HEK293 (cell line): ENCODE results near the gene RPL29.

Experiments used
- FEZF1 ChIP-seq: fragments of 450-650 bp; formaldehyde crosslinking; IDR thresholded peaks from 2 replicates; pipeline ENCODE4 v1.5.1; 2016; ENCODE audit warnings: missing biosample characterization, missing genetic modification characterization
- GFI1B ChIP-seq: fragments of 450-650 bp; formaldehyde crosslinking; IDR thresholded peaks from 2 replicates; pipeline ENCODE4 v1.5.1; 2016; ENCODE audit warnings: missing biosample characterization, missing genetic modification characterization
- KLF17 ChIP-seq: fragments of 450-650 bp; formaldehyde crosslinking; IDR thresholded peaks from 2 replicates; pipeline ENCODE4 v1.5.1; 2016; ENCODE audit warnings: missing biosample characterization, missing genetic modification characterization
- MYNN ChIP-seq: fragments of 450-650 bp; formaldehyde crosslinking; IDR thresholded peaks from 2 replicates; pipeline ENCODE4 v1.5.1; 2016; ENCODE audit warnings: missing biosample characterization, missing genetic modification characterization, borderline replicate concordance
- OSR2 ChIP-seq: fragments of 450-650 bp; formaldehyde crosslinking; IDR thresholded peaks from 2 replicates; pipeline ENCODE4 v1.5.1; 2016; ENCODE audit warnings: missing biosample characterization, missing genetic modification characterization
- PRDM1 ChIP-seq: fragments of 450-650 bp; formaldehyde crosslinking; IDR thresholded peaks from 2 replicates; pipeline ENCODE4; 2016; ENCODE audit warnings: missing biosample characterization, missing genetic modification characterization
- PRDM2 ChIP-seq: fragments of 450-650 bp; formaldehyde crosslinking; IDR thresholded peaks from 2 replicates; pipeline ENCODE4 v1.5.1; 2016; ENCODE audit warnings: missing biosample characterization, missing genetic modification characterization, borderline replicate concordance
- SCRT2 ChIP-seq: fragments of 450-650 bp; formaldehyde crosslinking; IDR thresholded peaks from 2 replicates; pipeline ENCODE4 v1.5.1; 2016; ENCODE audit warnings: missing biosample characterization, missing genetic modification characterization
- SP2 ChIP-seq: fragments of 450-650 bp; formaldehyde crosslinking; IDR thresholded peaks from 2 replicates; pipeline ENCODE4 v1.5.1; 2016; ENCODE audit warnings: missing biosample characterization, missing genetic modification characterization
- SP7 ChIP-seq: fragments of 450-650 bp; formaldehyde crosslinking; IDR thresholded peaks from 2 replicates; pipeline ENCODE4 v1.5.1; 2016; ENCODE audit warnings: missing biosample characterization, missing genetic modification characterization
- TCF7L2 ChIP-seq: IDR thresholded peaks from 2 replicates; pipeline ENCODE4 v1.6.1; 2011; ENCODE audit warnings: low read depth, mild to moderate bottlenecking, inconsistent platforms, low read length, moderate library complexity, borderline replicate concordance
- ZBTB17 ChIP-seq: fragments of 450-650 bp; formaldehyde crosslinking; IDR thresholded peaks from 2 replicates; pipeline ENCODE4 v1.5.1; 2016; ENCODE audit warnings: missing biosample characterization, missing genetic modification characterization
- ZBTB20 ChIP-seq: fragments of 450-650 bp; formaldehyde crosslinking; IDR thresholded peaks from 2 replicates; pipeline ENCODE4 v1.5.1; 2016; ENCODE audit warnings: missing biosample characterization, missing genetic modification characterization
- ZNF114 ChIP-seq: fragments of 450-650 bp; formaldehyde crosslinking; IDR thresholded peaks from 2 replicates; pipeline ENCODE4 v1.5.0; 2017; ENCODE audit warnings: missing biosample characterization, missing genetic modification characterization
- ZNF133 ChIP-seq: fragments of 450-650 bp; formaldehyde crosslinking; IDR thresholded peaks from 2 replicates; pipeline ENCODE4 v1.5.1; 2016; ENCODE audit warnings: missing biosample characterization, missing genetic modification characterization
- ZNF157 ChIP-seq: fragments of 450-650 bp; formaldehyde crosslinking; IDR thresholded peaks from 2 replicates; pipeline ENCODE4 v1.5.1; 2016; ENCODE audit warnings: missing biosample characterization, missing genetic modification characterization
- ZNF24 ChIP-seq: fragments of 450-650 bp; formaldehyde crosslinking; IDR thresholded peaks from 2 replicates; pipeline ENCODE4 v1.5.1; 2016; ENCODE audit warnings: missing biosample characterization, missing genetic modification characterization
- ZNF280C ChIP-seq: fragments of 450-650 bp; formaldehyde crosslinking; IDR thresholded peaks from 2 replicates; pipeline ENCODE4 v1.5.1; 2016; ENCODE audit warnings: missing biosample characterization, missing genetic modification characterization
- ZNF350 ChIP-seq: fragments of 450-650 bp; formaldehyde crosslinking; IDR thresholded peaks from 2 replicates; pipeline ENCODE4 v1.5.0; 2017; ENCODE audit warnings: missing biosample characterization, mild to moderate bottlenecking, missing genetic modification characterization
- ZNF433 ChIP-seq: fragments of 450-650 bp; formaldehyde crosslinking; IDR thresholded peaks from 2 replicates; pipeline ENCODE4 v1.5.1; 2016; ENCODE audit warnings: missing biosample characterization, missing genetic modification characterization, low read depth
- ZNF529 ChIP-seq: fragments of 450-650 bp; formaldehyde crosslinking; IDR thresholded peaks from 2 replicates; pipeline ENCODE4 v1.5.1; 2017; ENCODE audit warnings: missing genetic modification characterization, missing biosample characterization; ENCODE audit not compliant: insufficient replicate concordance
- ZNF530 ChIP-seq: fragments of 450-650 bp; formaldehyde crosslinking; IDR thresholded peaks from 2 replicates; pipeline ENCODE4 v1.5.1; 2016; ENCODE audit warnings: low read depth, missing biosample characterization, missing genetic modification characterization
- ZNF571 ChIP-seq: fragments of 450-650 bp; formaldehyde crosslinking; IDR thresholded peaks from 2 replicates; pipeline ENCODE4 v1.5.0; 2017; ENCODE audit warnings: missing biosample characterization, missing genetic modification characterization
- ZNF623 ChIP-seq: fragments of 450-650 bp; formaldehyde crosslinking; IDR thresholded peaks from 2 replicates; pipeline ENCODE4 v1.5.1; 2016; ENCODE audit warnings: missing biosample characterization, missing genetic modification characterization
- ZNF707 ChIP-seq: fragments of 450-650 bp; formaldehyde crosslinking; IDR thresholded peaks from 2 replicates; pipeline ENCODE4 v1.5.1; 2016; ENCODE audit warnings: missing biosample characterization, missing genetic modification characterization
- ZNF776 ChIP-seq: fragments of 450-650 bp; formaldehyde crosslinking; IDR thresholded peaks from 2 replicates; pipeline ENCODE4 v1.5.0; 2017; ENCODE audit warnings: missing biosample characterization, missing genetic modification characterization, borderline replicate concordance
- ZSCAN30 ChIP-seq: fragments of 450-650 bp; IDR thresholded peaks from 2 replicates; pipeline ENCODE4 v1.5.1; 2018; ENCODE audit warnings: missing biosample characterization, mild to moderate bottlenecking, missing genetic modification characterization, moderate library complexity
- TF ChIP-seq, protein P1 (sequence below): fragments of 450-650 bp; formaldehyde crosslinking; IDR thresholded peaks from 2 replicates; pipeline ENCODE4; 2016; ENCODE audit warnings: missing biosample characterization, missing genetic modification characterization
- TF ChIP-seq, protein P2 (sequence below): fragments of 450-650 bp; formaldehyde crosslinking; IDR thresholded peaks from 2 replicates; pipeline ENCODE4 v1.5.1; 2016; ENCODE audit warnings: missing biosample characterization, missing genetic modification characterization

Gene RPL29

GRCh38 chr3:51997935-51998596 lies 2.4 kb upstream of the RPL29 start (continued):
- TF ChIP-seq ZNF707: no peak
- no peak for TF ChIP-seq ZSCAN30 (tag by site-specific recombination)
- TF ChIP-seq OSR2 (tag by site-specific recombination): no peak
- no peak for TF ChIP-seq ZNF24 (tag by site-specific recombination)
- no peak for TF ChIP-seq ZNF571 (tag by site-specific recombination)
- no peak for TF ChIP-seq ZBTB20 (tag by site-specific recombination)
- TF ChIP-seq ZNF433 (tag by site-specific recombination): no peak
- no peak for TF ChIP-seq ZNF530 (tag by site-specific recombination)
- TF ChIP-seq FEZF1 (tag by site-specific recombination): no peak
- peak; percentile 90 for TF ChIP-seq SCRT2
- TF ChIP-seq, protein P1, sequence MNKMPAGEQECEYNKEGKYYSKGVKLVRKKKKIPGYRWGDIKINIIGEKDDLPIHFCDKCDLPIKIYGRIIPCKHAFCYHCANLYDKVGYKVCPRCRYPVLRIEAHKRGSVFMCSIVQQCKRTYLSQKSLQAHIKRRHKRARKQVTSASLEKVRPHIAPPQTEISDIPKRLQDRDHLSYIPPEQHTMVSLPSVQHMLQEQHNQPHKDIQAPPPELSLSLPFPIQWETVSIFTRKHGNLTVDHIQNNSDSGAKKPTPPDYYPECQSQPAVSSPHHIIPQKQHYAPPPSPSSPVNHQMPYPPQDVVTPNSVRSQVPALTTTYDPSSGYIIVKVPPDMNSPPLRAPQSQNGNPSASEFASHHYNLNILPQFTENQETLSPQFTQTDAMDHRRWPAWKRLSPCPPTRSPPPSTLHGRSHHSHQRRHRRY: no peak
- no peak for TF ChIP-seq ZNF350 (tag by site-specific recombination)
- TF ChIP-seq ZNF280C (tag by site-specific recombination): no peak
- TF ChIP-seq GFI1B (tag by site-specific recombination): no peak
- no peak for TF ChIP-seq MYNN
- TF ChIP-seq ZNF114 (tag by site-specific recombination): no peak
- 0 out of 2 replicates have a peak, but pooled peaks have one; percentile 42 for TF ChIP-seq SP7 (tag by site-specific recombination)
- TF ChIP-seq, protein P2, sequence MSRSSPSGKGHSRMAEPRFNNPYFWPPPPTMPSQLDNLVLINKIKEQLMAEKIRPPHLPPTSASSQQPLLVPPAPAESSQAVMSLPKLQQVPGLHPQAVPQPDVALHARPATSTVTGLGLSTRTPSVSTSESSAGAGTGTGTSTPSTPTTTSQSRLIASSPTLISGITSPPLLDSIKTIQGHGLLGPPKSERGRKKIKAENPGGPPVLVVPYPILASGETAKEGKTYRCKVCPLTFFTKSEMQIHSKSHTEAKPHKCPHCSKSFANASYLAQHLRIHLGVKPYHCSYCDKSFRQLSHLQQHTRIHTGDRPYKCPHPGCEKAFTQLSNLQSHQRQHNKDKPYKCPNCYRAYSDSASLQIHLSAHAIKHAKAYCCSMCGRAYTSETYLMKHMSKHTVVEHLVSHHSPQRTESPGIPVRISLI (tag by site-specific recombination): no peak
- no peak for TF ChIP-seq ZNF776 (tag by site-specific recombination)
- TF ChIP-seq ZBTB17 (tag by site-specific recombination): peak; percentile 57
- no peak for TF ChIP-seq ZNF623 (tag by site-specific recombination)
- no peak for TF ChIP-seq ZNF529
- 0 out of 2 replicates have a peak, but pooled peaks have one; percentile 23 for TF ChIP-seq SP2
- TF ChIP-seq ZNF133: no peak
- no peak for TF ChIP-seq TCF7L2
- no peak for TF ChIP-seq PRDM2 (tag by site-specific recombination)
- no peak for TF ChIP-seq KLF17 (tag by site-specific recombination)
- TF ChIP-seq ZNF157 (tag by site-specific recombination): no peak
- TF ChIP-seq PRDM1: peak; percentile 95
